Stimulated activated CD4-positive, alpha-beta T cell treated with anti-CD3 and anti-CD28 coated beads, TNF-alpha, amount 100 ng/mL, for 4 hours (primary cell): Measurements from ENCODE around the gene DOCK9.

Experiments used
- DNase-seq, 3 experiments: peaks; one replicate each; pipeline ENCODE4 v3.0.0-alpha.2; 2020; ENCODE audit warnings: low read depth in 3 of 3

DOCK9 gene

GRCh38 chr13:98975822-98976261 is 2.0 kb downstream of the DOCK9 start:
- DNase-seq, result no peak

- DNase-seq, result no peak
Measured at GRCh38 chr13:98974053-98974452, 3.8 kb downstream of the DOCK9 start.

DNA sequence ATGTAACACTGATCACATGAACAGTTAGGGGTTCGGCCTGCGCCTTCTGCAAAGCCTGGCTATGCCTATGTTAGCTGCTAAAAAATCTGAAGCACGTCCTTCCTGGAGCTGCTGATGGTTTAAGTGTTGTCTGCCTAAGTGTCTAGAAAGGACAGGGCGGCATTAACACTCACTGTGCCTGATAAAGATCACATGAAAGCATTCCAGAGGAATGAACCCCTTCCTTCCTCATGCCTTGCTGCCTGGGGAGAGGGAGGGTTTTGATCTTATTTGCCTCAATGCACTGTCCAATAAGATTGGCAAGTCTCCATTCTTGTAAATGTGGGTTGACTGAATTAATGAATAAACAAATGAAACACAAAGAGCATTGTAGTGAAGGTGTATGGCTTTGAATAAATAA is 5.2 kb downstream of the DOCK9 start:
- DNase-seq, result no peak

DNA sequence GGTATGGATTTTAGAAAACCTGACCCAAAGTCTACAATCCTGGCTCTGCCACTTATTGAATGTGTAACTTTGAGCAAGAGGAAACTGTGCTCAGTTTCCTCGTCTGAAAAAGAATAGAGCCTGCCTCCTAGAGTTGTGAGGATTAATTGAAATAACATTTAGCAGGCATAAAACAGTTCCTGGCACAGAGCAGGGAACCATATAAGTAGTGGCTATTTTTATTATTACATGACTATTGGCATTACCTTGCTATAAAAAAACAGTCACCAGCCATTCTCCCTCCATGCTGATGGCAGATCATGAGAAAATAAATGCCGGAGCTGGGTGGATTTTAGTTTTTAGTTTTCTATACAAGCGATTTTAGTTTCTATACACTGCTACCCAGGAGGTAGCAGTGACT is 5.8 kb downstream of the DOCK9 start:
- no peak for DNase-seq

DNA sequence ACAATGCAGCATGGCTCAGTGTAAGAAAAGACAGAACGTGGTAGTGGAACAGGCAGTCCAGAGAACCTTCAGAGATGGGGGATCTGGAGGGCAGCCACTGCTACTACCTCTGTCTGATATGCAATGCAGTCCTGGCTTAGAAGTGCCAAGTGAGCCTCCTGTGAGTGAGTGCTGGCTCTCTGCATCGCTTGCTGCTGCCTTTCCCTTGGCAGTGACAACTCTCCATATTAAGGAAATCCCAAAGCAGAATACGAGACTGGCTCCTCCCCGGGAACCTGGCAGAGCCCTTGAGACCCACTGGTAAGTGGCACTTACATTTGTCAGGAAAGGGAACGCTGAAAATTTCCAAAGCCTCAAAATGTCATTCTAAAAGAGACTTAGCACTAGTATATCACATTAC is 7.5 kb downstream of the DOCK9 start:
- DNase-seq, result no peak

DNA sequence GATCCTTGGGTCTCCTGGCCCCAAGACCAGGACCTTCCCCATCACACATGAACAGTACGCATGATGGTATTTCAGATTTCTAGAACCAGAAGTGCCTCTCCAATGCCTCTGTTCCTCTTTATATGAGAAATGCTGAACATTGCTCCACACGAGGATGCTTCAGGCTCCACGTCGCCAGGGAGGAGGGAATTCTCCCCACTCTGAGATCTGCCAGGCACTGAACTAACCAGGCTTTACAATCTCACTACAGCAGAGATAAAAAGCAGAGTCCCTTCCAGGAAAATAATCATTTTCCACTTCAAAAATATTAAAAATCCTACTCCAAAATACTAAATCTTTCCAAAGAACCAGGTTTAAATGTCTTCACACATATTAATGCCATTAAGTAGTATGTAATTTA is 10.4 kb downstream of the DOCK9 start:
- no peak for DNase-seq

- DNase-seq, result no peak
Measured at GRCh38 chr13:98966019-98966418, 11.8 kb downstream of the DOCK9 start.

DNA sequence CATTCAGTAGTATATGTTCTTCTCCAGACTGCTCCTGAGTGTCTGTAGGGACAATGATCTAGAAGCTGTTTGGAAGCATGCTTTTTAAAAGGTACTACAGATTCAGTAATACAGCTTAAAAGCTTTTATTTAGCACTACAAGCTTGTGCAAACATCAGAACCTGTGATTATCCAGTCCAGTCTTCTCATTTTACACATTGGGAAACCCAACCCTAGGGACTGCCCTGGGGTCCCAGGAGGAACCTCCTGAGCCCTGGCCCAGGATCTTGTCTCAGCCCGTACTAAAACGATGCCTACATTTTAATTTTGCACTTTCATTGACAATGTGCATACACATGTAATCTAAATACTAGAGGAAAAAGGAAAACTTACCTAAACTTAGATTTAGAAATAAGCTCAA is 12.5 kb downstream of the DOCK9 start:
- DNase-seq, result no peak

- no peak for DNase-seq
Measured at GRCh38 chr13:98963917-98964316, 13.9 kb downstream of the DOCK9 start.

DNA sequence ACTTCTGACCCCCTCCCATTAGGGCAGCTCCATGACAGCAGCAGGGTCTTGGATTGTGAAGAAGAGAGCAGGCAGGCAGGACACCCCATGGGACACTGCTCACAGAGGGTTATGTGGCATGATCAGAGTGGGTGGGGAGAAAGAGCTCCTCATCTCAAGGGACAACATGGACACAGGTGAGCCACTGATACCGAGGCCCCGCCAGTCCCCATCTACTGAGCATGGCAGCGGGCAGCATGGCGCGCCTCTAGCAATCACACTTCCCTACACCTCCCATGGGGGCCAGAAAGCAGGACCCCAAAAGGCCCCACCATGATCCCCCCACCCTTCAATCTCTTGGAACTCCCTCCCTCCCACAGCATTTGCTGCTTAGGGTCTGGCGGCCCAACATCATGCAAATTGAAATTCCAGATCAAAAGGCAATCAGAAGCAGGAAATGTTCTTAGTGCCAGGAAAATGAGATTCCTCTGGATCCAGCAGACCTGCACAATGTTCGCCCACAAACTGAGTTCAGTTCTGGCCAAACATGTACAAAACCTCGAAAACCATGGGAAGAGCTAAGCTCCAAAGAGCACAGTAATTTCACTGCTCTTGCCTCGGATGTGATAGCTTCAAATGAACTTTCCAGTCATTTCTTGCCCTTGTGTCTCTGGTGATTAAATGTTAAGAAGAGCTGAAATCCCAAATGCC is 14.8 kb downstream of the DOCK9 start:
- DNase-seq, result no peak

GRCh38 chr13:98961503-98962105 is 16.3 kb downstream of the DOCK9 start:
- DNase-seq, result no peak

- DNase-seq, result no peak
Measured at GRCh38 chr13:98960606-98961502, 17.0 kb downstream of the DOCK9 start.

- DNase-seq, result no peak
Measured at GRCh38 chr13:98959786-98960605, 17.9 kb downstream of the DOCK9 start.

GRCh38 chr13:98959291-98959690 is 18.6 kb downstream of the DOCK9 start:
- no peak for DNase-seq

GRCh38 chr13:98958443-98958794 is 19.4 kb downstream of the DOCK9 start:
- no peak for DNase-seq

DNA sequence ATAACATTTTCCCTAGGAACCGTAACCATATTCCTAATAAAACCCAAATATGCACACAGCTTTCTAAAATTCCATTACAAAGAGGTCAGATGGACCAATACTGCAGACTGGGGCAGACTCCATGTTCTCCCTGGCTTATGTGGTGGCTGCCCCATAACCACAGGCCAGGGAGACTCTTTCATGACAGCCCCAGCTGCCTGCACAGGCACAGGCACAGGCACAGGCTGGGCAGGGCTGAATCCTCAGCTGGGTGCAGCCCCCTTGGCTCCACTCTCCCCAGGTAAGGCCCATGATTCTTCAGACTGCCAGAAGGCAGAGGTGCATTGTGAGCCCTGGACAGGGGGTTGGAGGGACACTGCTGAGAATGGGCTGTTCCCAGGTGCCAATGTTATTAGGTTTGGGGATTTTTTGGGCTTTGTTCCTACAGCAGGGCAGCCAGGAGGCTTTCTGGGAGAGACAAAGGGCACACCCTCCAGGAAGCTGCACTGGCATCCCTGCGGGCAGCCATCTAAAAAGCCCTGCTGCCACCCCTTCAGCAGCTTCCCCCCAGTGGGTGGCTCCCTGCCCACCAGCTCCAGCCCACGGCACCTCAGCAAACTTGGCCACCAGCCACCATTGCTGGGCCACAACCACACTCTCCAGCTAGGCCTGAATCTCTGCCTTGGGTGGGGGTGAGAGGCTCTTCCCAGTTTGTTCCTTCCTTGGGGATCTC is 20.0 kb downstream of the DOCK9 start:
- DNase-seq, result no peak

- no peak for DNase-seq
Measured at GRCh38 chr13:98955336-98955735, 22.5 kb downstream of the DOCK9 start.

GRCh38 chr13:98954313-98954712 is 23.6 kb downstream of the DOCK9 start:
- no peak for DNase-seq

DNA sequence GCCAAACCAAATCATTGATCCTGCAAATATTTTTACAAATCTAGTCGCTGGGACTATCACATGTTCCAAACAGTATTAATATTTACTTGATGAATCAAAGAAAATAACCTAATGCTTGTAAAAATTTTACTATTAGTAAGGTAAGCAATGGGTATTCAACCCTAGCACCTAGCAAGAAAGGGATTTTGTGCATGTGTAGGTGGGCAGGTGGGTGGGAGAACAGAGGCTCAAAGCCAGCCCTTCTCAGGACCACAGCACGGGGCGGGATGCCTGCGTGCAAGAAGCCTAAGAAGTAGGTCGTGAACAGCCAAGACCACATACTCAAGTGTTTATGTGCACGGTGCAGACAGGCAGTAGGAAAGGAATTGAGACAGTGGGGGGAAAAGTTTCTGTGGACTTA is 26.6 kb downstream of the DOCK9 start:
- no peak for DNase-seq

- DNase-seq, result no peak
Measured at GRCh38 chr13:98950705-98951104, 27.2 kb downstream of the DOCK9 start.

- no peak for DNase-seq
Measured at GRCh38 chr13:98947925-98948324, 29.9 kb downstream of the DOCK9 start.
